Sigmoid colon (tissue), 7 donors: Measurements from ENCODE around the gene PHAF1. TPM values are rescaled to one million over a fixed set of nuclear protein-coding genes. Genes with fewer than 3 reads are reported as not detected.

Source experiments
- DNase-seq: peaks from one replicate; pipeline ENCODE4 v3.0.0-alpha.2; 2019
- H3K27ac ChIP-seq, 4 donors: fragments of 200-600 bp; sonication (generic); one replicate each; pipeline ENCODE4 v1.5.1; 2016 to 2019; ENCODE audit warnings: mild to moderate bottlenecking in 1 of 4
- H3K27me3 ChIP-seq, 3 donors: fragments of 200-600 bp; sonication (generic); one replicate each; pipeline ENCODE4 v1.5.1; 2019; ENCODE audit warnings: mild to moderate bottlenecking in 1 of 3
- H3K36me3 ChIP-seq, 4 donors: fragments of 200-600 bp; sonication (generic); one replicate each; pipeline ENCODE4 v1.5.1; 2016 to 2019
- H3K4me1 ChIP-seq, 4 donors: fragments of 200-600 bp; sonication (generic); one replicate each; pipeline ENCODE4 v1.5.1; 2017 to 2019
- H3K4me3 ChIP-seq, 4 donors: fragments of 200-600 bp; sonication (generic); one replicate each; pipeline ENCODE4 v1.5.1; 2017 to 2019; ENCODE audit warnings: mild to moderate bottlenecking in 2 of 4, moderate library complexity in 1 of 4
- H3K9me3 ChIP-seq, 4 donors: fragments of 200-600 bp in 3 of 4; sonication (generic) in 3 of 4; one replicate each; pipeline versions ENCODE4 v1.5.1 to v1.6.1; 2013 to 2019
- CTCF ChIP-seq, 4 experiments: fragments of 450-650 bp in 3 of 4; fragments of 200-600 bp in 1 of 4; IDR thresholded peaks; one replicate each; pipeline ENCODE4 v1.5.1; 2016 to 2019; ENCODE audit warnings: antibody characterized with exemption in 4 of 4, mild to moderate bottlenecking in 3 of 4, moderate library complexity in 2 of 4
- EP300 ChIP-seq, 4 donors: sonication (generic); formaldehyde crosslinking; IDR thresholded peaks; one replicate each; pipeline ENCODE4 v1.6.1; 2017; ENCODE audit warnings: antibody characterized with exemption in 4 of 4
- POLR2A ChIP-seq, 2 donors: fragments of 450-650 bp; IDR thresholded peaks; one replicate each; pipeline ENCODE4 v1.6.1; 2016; ENCODE audit warnings: antibody characterized with exemption in 2 of 2, mild to moderate bottlenecking in 2 of 2, moderate library complexity in 2 of 2
- POLR2AphosphoS5 ChIP-seq, 4 donors: sonication (generic); formaldehyde crosslinking; IDR thresholded peaks; one replicate each; pipeline ENCODE4 v1.6.1; 2017; ENCODE audit warnings: antibody characterized with exemption in 4 of 4
- WGBS, 2 donors: extraction: QIAGEN DNeasy Blood & Tissue Kit; methylation state at CpG; one replicate each; pipeline ENCODE4 v1.1.7; 2013; 5-methylcytosine and 5-hydroxymethylcytosine counted together
- intact Hi-C: fragments of 100-400 bp; cut with DNase I; formaldehyde crosslinking; loops from one replicate; pipeline ENCODE4 v1.15.1; 2023
- polyA plus RNA-seq, 3 donors: library from polyadenylated mRNA; stranded (reverse); fragments of 200-250 nt; gene quantifications; one replicate each; pipeline ENCODE4 v1.2.3, GENCODE V29; 2013
- total RNA-seq, 4 donors: library from RNA; depleted of rRNA; stranded (reverse); fragments of >200 nt; gene quantifications; one replicate each; pipeline ENCODE4 v1.1.0, GENCODE V29; 2016
- donor health status: healthy with polysubstance abuse.
- donor health status: Bipolar disorder and iron deficiency.
- donor health status: healthy.

The PHAF1 gene
- total and polyA plus RNA-seq, 7 donors: 8.9 to 16.3 (median 11.4) TPM

- no peak overlapping the region for H3K27ac ChIP-seq
- no peaks in the 10 kb centered on the region for H3K9me3 ChIP-seq
- TF ChIP-seq EP300 (IDR thresholded peaks at IDR 0.05) (no peak), POLR2A (IDR thresholded peaks at IDR 0.05) (no peak), CTCF (IDR thresholded peaks at IDR 0.05) (no peak), POLR2AphosphoS5 (IDR thresholded peaks at IDR 0.05) (no peak)
- WGBS, 2 donors: 94% methylated on average over 9 of the region's 9 CpGs
- intact Hi-C loops: no loop called here
- H3K27me3 ChIP-seq: no peaks in the 10 kb centered on the region
- no peak overlapping the region for H3K4me3 ChIP-seq
- no peak for DNase-seq
- peaks cover 46 to 99% (median 76%) of the 10 kb centered on the region in 4 donors for H3K36me3 ChIP-seq
- H3K4me1 ChIP-seq: no peaks in the 10 kb centered on the region
Measured at GRCh38 chr16:67142342-67142741, 32.6 kb downstream of the PHAF1 start.

GRCh38 chr16:67144943-67145342, 35.2 kb downstream of the PHAF1 start:
- H3K27me3 ChIP-seq: peaks cover 0 to 6% (median 6%) of the 10 kb centered on the region in 3 donors
- H3K27ac ChIP-seq: no peak overlapping the region
- WGBS, 2 donors: 92% methylated on average over 2 of the region's 2 CpGs
- no peaks in the 10 kb centered on the region for H3K9me3 ChIP-seq
- no peak for DNase-seq
- no peak overlapping the region for H3K4me3 ChIP-seq
- intact Hi-C loops: no loop called here
- H3K36me3 ChIP-seq: peaks cover 43 to 91% (median 64%) of the 10 kb centered on the region in 4 donors
- TF ChIP-seq POLR2AphosphoS5 (IDR thresholded peaks at IDR 0.05): no peak
- TF ChIP-seq EP300 (IDR thresholded peaks at IDR 0.05): no peak
- peaks cover 0 to 7% (median 5%) of the 10 kb centered on the region in 4 donors for H3K4me1 ChIP-seq

- H3K36me3 ChIP-seq: peaks cover 35 to 83% (median 56%) of the 10 kb centered on the region in 4 donors
Measured at GRCh38 chr16:67145746-67146145, 36.0 kb downstream of the PHAF1 start.

GRCh38 chr16:67146523-67147357, 37.0 kb downstream of the PHAF1 start:
- Histone ChIP-seq H3K27me3 (peaks cover 0 to 15% (median 14%) of the 10 kb centered on the region in 3 donors), H3K4me1 (peaks cover 0 to 25% (median 21%) of the 10 kb centered on the region in 4 donors), H3K4me3 (no peak overlapping the region), H3K9me3 (no peaks in the 10 kb centered on the region), H3K27ac (no peak overlapping the region), H3K36me3 (peaks cover 25 to 73% (median 47%) of the 10 kb centered on the region in 4 donors)
- TF ChIP-seq EP300 (IDR thresholded peaks at IDR 0.05) (no peak), CTCF (IDR thresholded peaks at IDR 0.05) (no peak), POLR2AphosphoS5 (IDR thresholded peaks at IDR 0.05) (no peak), POLR2A (IDR thresholded peaks at IDR 0.05) (no peak)
- no peak for DNase-seq
- intact Hi-C loops: no loop called here
- 88 to 90% methylated on average over 7 of the region's 7 CpGs for WGBS, 2 donors

More at GRCh38 chr16:67145746-67146145, 36.0 kb downstream of the PHAF1 start:
- WGBS, 2 donors: 89 to 90% methylated on average over 2 of the region's 2 CpGs
- DNase-seq: no peak
- H3K27me3 ChIP-seq: peaks cover 0 to 14% (median 14%) of the 10 kb centered on the region in 3 donors
- no peak overlapping the region for H3K4me3 ChIP-seq
- intact Hi-C loops: no loop called here
- no peak overlapping the region for H3K27ac ChIP-seq
- H3K4me1 ChIP-seq: peaks cover 0 to 15% (median 12%) of the 10 kb centered on the region in 4 donors
- no peaks in the 10 kb centered on the region for H3K9me3 ChIP-seq
- TF ChIP-seq CTCF (IDR thresholded peaks at IDR 0.05) (no peak), POLR2AphosphoS5 (IDR thresholded peaks at IDR 0.05) (no peak), EP300 (IDR thresholded peaks at IDR 0.05) (no peak), POLR2A (IDR thresholded peaks at IDR 0.05) (no peak)

GRCh38 chr16:67147437-67148140, 37.8 kb downstream of the PHAF1 start:
- DNase-seq: no peak
- intact Hi-C loops: no loop called here
- H3K27ac ChIP-seq: no peak overlapping the region
- H3K4me3 ChIP-seq: no peak overlapping the region
- H3K27me3 ChIP-seq: peaks cover 0 to 15% (median 14%) of the 10 kb centered on the region in 3 donors
- peaks cover 0 to 25% (median 21%) of the 10 kb centered on the region in 4 donors for H3K4me1 ChIP-seq
- 97 to 98% methylated on average over 4 of the region's 4 CpGs for WGBS, 2 donors
- H3K9me3 ChIP-seq: no peaks in the 10 kb centered on the region
- TF ChIP-seq CTCF (IDR thresholded peaks at IDR 0.05): no peak
- TF ChIP-seq EP300 (IDR thresholded peaks at IDR 0.05): no peak
- peaks cover 19 to 65% (median 38%) of the 10 kb centered on the region in 4 donors for H3K36me3 ChIP-seq
